ENCODE results near the gene PTPRT. TPM values are rescaled to one million over a fixed set of nuclear protein-coding genes. Genes with fewer than 3 reads are reported as not detected.

PTPRT gene
- total and polyA plus RNA-seq, 2 of the 13 experiments (the other 11 are each of a cell fraction or from before 2014, with no cell fraction given): under 0.01 to 0.09 TPM

DNA sequence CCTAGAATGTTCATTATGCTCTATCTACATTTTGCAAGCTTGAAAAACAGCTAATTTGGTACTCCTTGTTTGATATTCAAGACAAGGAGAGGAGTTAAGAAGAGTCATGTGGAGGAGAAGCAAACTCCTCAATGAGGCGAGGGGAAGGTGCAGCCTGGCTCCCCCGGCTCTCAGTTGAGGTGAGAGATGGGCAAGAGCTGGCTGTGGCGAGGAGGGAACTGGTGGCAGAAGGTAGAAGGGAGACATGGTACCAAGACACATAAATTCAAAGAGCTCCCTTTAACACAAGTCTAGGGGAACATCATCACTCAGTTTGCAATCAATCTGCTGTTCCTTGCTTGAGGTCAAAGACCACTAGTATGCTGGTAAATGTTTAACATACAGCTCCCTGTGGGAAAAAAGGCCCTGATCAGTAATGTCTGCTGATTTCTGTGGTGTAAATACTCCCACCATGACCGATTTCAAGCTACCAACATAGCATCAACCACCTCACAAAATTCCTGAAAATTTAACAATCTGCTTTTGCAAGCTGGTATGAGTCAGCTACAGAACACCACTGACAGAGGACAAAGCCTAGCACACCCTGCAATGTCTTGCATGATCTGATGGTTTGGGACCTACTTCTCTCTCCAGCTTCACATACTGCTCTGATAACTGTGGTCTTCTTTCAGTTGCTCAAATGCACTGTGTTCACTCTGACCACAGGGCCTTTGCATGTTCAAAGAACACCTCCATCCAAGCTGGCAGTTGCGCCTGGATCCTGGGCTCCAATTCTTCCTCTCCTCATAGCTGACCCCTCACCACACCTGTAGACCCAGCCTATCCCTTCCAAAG lies 1055.2 kb downstream of the PTPRT start (continued):
- TF ChIP-seq, protein P1, sequence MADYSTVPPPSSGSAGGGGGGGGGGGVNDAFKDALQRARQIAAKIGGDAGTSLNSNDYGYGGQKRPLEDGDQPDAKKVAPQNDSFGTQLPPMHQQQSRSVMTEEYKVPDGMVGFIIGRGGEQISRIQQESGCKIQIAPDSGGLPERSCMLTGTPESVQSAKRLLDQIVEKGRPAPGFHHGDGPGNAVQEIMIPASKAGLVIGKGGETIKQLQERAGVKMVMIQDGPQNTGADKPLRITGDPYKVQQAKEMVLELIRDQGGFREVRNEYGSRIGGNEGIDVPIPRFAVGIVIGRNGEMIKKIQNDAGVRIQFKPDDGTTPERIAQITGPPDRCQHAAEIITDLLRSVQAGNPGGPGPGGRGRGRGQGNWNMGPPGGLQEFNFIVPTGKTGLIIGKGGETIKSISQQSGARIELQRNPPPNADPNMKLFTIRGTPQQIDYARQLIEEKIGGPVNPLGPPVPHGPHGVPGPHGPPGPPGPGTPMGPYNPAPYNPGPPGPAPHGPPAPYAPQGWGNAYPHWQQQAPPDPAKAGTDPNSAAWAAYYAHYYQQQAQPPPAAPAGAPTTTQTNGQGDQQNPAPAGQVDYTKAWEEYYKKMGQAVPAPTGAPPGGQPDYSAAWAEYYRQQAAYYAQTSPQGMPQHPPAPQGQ (CRISPR knock-in tag; IDR thresholded peaks at IDR 0.05; ENCODE audit: borderline replicate concordance): no peak
- TF ChIP-seq ZZZ3 (CRISPR knock-in tag; IDR thresholded peaks at IDR 0.05; ENCODE audit: borderline replicate concordance): no peak
- TF ChIP-seq ZNF749 (CRISPR knock-in tag; IDR thresholded peaks at IDR 0.05; ENCODE audit: borderline replicate concordance): no peak
- TF ChIP-seq JUND (CRISPR knock-in tag; IDR thresholded peaks at IDR 0.05): no peak
- no peak for TF ChIP-seq HES4 (CRISPR knock-in tag; IDR thresholded peaks at IDR 0.05; ENCODE audit: borderline replicate concordance)
- no peak for TF ChIP-seq ZNF776 (CRISPR knock-in tag; IDR thresholded peaks at IDR 0.05)
- TF ChIP-seq U2AF2 (IDR thresholded peaks at IDR 0.05; ENCODE audit: low read depth, low read length): no peak
- no peak for TF ChIP-seq GABPB1 (CRISPR knock-in tag; IDR thresholded peaks at IDR 0.05)
- TF ChIP-seq, protein P2, sequence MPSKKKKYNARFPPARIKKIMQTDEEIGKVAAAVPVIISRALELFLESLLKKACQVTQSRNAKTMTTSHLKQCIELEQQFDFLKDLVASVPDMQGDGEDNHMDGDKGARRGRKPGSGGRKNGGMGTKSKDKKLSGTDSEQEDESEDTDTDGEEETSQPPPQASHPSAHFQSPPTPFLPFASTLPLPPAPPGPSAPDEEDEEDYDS (CRISPR knock-in tag; IDR thresholded peaks at IDR 0.05): no peak
- TF ChIP-seq, protein P3, sequence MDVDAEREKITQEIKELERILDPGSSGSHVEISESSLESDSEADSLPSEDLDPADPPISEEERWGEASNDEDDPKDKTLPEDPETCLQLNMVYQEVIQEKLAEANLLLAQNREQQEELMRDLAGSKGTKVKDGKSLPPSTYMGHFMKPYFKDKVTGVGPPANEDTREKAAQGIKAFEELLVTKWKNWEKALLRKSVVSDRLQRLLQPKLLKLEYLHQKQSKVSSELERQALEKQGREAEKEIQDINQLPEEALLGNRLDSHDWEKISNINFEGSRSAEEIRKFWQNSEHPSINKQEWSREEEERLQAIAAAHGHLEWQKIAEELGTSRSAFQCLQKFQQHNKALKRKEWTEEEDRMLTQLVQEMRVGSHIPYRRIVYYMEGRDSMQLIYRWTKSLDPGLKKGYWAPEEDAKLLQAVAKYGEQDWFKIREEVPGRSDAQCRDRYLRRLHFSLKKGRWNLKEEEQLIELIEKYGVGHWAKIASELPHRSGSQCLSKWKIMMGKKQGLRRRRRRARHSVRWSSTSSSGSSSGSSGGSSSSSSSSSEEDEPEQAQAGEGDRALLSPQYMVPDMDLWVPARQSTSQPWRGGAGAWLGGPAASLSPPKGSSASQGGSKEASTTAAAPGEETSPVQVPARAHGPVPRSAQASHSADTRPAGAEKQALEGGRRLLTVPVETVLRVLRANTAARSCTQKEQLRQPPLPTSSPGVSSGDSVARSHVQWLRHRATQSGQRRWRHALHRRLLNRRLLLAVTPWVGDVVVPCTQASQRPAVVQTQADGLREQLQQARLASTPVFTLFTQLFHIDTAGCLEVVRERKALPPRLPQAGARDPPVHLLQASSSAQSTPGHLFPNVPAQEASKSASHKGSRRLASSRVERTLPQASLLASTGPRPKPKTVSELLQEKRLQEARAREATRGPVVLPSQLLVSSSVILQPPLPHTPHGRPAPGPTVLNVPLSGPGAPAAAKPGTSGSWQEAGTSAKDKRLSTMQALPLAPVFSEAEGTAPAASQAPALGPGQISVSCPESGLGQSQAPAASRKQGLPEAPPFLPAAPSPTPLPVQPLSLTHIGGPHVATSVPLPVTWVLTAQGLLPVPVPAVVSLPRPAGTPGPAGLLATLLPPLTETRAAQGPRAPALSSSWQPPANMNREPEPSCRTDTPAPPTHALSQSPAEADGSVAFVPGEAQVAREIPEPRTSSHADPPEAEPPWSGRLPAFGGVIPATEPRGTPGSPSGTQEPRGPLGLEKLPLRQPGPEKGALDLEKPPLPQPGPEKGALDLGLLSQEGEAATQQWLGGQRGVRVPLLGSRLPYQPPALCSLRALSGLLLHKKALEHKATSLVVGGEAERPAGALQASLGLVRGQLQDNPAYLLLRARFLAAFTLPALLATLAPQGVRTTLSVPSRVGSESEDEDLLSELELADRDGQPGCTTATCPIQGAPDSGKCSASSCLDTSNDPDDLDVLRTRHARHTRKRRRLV (CRISPR knock-in tag; IDR thresholded peaks at IDR 0.05): no peak
- TF ChIP-seq, protein P4, sequence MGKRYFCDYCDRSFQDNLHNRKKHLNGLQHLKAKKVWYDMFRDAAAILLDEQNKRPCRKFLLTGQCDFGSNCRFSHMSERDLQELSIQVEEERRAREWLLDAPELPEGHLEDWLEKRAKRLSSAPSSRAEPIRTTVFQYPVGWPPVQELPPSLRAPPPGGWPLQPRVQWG (CRISPR knock-in tag; IDR thresholded peaks at IDR 0.05; ENCODE audit: borderline replicate concordance, low read depth): no peak
- TF ChIP-seq ZNF737 (CRISPR knock-in tag; IDR thresholded peaks at IDR 0.05; ENCODE audit: borderline replicate concordance): no peak
- TF ChIP-seq POGZ (CRISPR knock-in tag; IDR thresholded peaks at IDR 0.05): 0 out of 2 replicates have a peak, but pooled peaks have one; percentile 35
- no peak for TF ChIP-seq ZNF768 (CRISPR knock-in tag; IDR thresholded peaks at IDR 0.05)
- TF ChIP-seq ZNF652 (CRISPR knock-in tag; IDR thresholded peaks at IDR 0.05; ENCODE audit: borderline replicate concordance, low read depth): no peak
- TF ChIP-seq, protein P5, sequence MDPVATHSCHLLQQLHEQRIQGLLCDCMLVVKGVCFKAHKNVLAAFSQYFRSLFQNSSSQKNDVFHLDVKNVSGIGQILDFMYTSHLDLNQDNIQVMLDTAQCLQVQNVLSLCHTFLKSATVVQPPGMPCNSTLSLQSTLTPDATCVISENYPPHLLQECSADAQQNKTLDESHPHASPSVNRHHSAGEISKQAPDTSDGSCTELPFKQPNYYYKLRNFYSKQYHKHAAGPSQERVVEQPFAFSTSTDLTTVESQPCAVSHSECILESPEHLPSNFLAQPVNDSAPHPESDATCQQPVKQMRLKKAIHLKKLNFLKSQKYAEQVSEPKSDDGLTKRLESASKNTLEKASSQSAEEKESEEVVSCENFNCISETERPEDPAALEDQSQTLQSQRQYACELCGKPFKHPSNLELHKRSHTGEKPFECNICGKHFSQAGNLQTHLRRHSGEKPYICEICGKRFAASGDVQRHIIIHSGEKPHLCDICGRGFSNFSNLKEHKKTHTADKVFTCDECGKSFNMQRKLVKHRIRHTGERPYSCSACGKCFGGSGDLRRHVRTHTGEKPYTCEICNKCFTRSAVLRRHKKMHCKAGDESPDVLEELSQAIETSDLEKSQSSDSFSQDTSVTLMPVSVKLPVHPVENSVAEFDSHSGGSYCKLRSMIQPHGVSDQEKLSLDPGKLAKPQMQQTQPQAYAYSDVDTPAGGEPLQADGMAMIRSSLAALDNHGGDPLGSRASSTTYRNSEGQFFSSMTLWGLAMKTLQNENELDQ (CRISPR knock-in tag; IDR thresholded peaks at IDR 0.05; ENCODE audit: borderline replicate concordance): no peak
